OCI-M2 (cell line): Measurements from ENCODE around the gene CNTN6.
"Not testable (repeated sequence)": the region's sequence is repeated elsewhere in the genome, so short reads cannot be mapped to it uniquely, and the experiment has no call there.

Source experiments
- DNase-seq: peaks from one replicate; lab custom pipeline; 2025; ENCODE audit not compliant: unreplicated experiment; lab: John Stamatoyannopoulos, UW

CNTN6 gene

GRCh38 chr3:1272546-1273265 lies 179.9 kb downstream of the CNTN6 start:
- DNase-seq, result no peak

GRCh38 chr3:1275495-1275894 lies 182.7 kb downstream of the CNTN6 start:
- DNase-seq, result no peak

GRCh38 chr3:1287815-1288214 lies 195.0 kb downstream of the CNTN6 start:
- DNase-seq, result no peak

GRCh38 chr3:1288805-1289494 lies 196.1 kb downstream of the CNTN6 start:
- no peak for DNase-seq

- no peak for DNase-seq
Observed at GRCh38 chr3:1292571-1293071, 199.8 kb downstream of the CNTN6 start.

- no peak for DNase-seq
Observed at GRCh38 chr3:1294586-1294985, 201.8 kb downstream of the CNTN6 start.

- DNase-seq, result no peak
Observed at GRCh38 chr3:1318296-1319005, 225.6 kb downstream of the CNTN6 start.

- no peak for DNase-seq
Observed at GRCh38 chr3:1326546-1326945, 233.7 kb downstream of the CNTN6 start.

GRCh38 chr3:1330107-1330506 lies 237.3 kb downstream of the CNTN6 start:
- DNase-seq, result no peak

GRCh38 chr3:1346386-1346785 lies 253.6 kb downstream of the CNTN6 start:
- DNase-seq, result no peak

- no peak for DNase-seq
Observed at GRCh38 chr3:1348547-1348946, 255.7 kb downstream of the CNTN6 start.

- no peak for DNase-seq
Observed at GRCh38 chr3:1350885-1351284, 258.1 kb downstream of the CNTN6 start.

GRCh38 chr3:1355691-1356090 lies 262.9 kb downstream of the CNTN6 start:
- DNase-seq, result no peak

GRCh38 chr3:1356101-1356500 lies 263.3 kb downstream of the CNTN6 start:
- DNase-seq, result no peak

- DNase-seq, result no peak
Observed at GRCh38 chr3:1365528-1365927, 272.7 kb downstream of the CNTN6 start.

GRCh38 chr3:1374471-1374870 lies 281.6 kb downstream of the CNTN6 start:
- DNase-seq, result no peak

- DNase-seq, result no peak
Observed at GRCh38 chr3:1375145-1375544, 282.3 kb downstream of the CNTN6 start.

GRCh38 chr3:1380926-1381646 lies 288.3 kb downstream of the CNTN6 start:
- no peak for DNase-seq

GRCh38 chr3:1381647-1382036 lies 288.8 kb downstream of the CNTN6 start:
- DNase-seq, result no peak

- not testable (repeated sequence) for DNase-seq
Observed at GRCh38 chr3:1387396-1387905, 294.6 kb downstream of the CNTN6 start.

GRCh38 chr3:1394188-1394587 lies 301.4 kb downstream of the CNTN6 start:
- no peak for DNase-seq
